ENCODE measurements around the gene TRIO. TPM values are rescaled to one million over a fixed set of nuclear protein-coding genes. Genes with fewer than 3 reads are reported as not detected.

The TRIO gene
- total RNA-seq, 1 experiment from 2014 or later, result 99.6 TPM

DNA sequence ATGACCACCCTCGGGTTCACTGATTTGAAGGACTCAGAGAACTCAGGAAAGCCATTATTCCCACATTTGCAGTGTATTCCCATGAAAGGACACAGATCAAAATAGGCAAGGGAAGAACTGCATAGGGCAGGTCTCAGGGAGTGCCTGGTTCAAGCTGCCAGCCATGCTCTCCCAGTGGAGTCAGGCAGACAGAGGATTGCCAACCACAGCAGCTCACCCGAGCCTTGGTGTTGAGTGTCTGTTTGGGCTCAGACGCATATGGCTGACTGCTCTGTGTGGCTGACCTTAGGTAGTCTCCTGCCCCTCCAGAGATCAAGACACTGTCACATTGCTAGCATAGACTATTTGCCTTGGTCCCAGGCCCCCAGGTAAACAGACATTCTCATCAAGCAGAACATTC is 322.6 kb downstream of the TRIO start:
- H3K4me1 ChIP-seq (replicated peaks), result peaks cover 19% of the 10 kb centered on the region
- no peak for DNase-seq (ENCODE audit: low read depth in 1 of 2, low spot score in 2 of 2)
- no peaks in the 10 kb centered on the region for H3K9me3 ChIP-seq (replicated peaks)
- peaks cover 96% of the 10 kb centered on the region for H3K36me3 ChIP-seq
- no peak overlapping the region for H3K4me3 ChIP-seq
- no peak overlapping the region for H3K27ac ChIP-seq
- H3K27me3 ChIP-seq (replicated peaks), result no peaks in the 10 kb centered on the region

DNA sequence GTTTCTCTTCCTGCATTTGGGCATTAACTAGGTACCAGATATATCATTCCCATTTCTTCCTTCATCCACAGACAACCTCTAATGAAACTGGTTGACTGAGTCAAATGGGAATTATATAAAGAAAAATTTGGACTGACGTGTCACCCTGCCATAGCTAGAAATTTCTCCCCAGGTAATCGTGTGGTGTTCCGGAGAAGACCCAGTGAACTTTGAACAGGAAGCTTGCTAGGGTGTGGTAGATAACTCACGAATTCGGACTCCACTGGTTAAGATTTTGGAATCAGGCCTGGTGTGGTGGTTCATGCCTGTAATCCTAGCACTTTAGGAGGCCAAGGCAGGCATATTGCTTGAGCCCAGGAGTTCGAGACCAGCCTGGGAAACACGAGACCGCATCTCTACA is 324.1 kb downstream of the TRIO start:
- H3K9me3 ChIP-seq (replicated peaks), result no peaks in the 10 kb centered on the region
- H3K4me3 ChIP-seq, result no peak overlapping the region
- H3K27me3 ChIP-seq (replicated peaks), result no peaks in the 10 kb centered on the region
- no peak for DNase-seq (ENCODE audit: low read depth in 1 of 2, low spot score in 2 of 2)
- H3K36me3 ChIP-seq, result peaks cover 96% of the 10 kb centered on the region
- peaks cover 19% of the 10 kb centered on the region for H3K4me1 ChIP-seq (replicated peaks)
- no peak overlapping the region for H3K27ac ChIP-seq

DNA sequence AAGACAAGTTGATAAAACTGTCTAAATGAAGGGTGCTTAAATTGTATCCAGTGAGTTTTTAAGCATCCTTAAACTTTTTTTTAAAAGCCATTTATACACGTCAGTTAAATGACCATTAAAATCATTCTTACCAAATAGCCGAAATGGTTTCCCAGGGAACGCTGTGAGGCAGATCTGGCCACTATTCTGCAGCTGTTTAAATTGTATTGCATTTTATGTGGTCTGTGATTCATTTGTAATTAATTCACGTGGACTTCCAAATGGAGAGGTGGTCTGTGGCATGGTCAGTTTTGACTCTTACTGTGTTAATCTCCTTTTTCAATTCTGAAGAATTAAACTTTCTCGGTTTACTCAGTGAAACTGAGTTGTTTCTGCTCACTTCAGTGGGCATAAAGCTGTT is 324.7 kb downstream of the TRIO start:
- DNase-seq (ENCODE audit: low read depth in 1 of 2, low spot score in 2 of 2), result no peak
- Histone ChIP-seq H3K4me1 (replicated peaks) (peaks cover 19% of the 10 kb centered on the region), H3K36me3 (peaks cover 96% of the 10 kb centered on the region), H3K27me3 (replicated peaks) (no peaks in the 10 kb centered on the region), H3K9me3 (replicated peaks) (no peaks in the 10 kb centered on the region), H3K4me3 (no peak overlapping the region), H3K27ac (no peak overlapping the region)

DNA sequence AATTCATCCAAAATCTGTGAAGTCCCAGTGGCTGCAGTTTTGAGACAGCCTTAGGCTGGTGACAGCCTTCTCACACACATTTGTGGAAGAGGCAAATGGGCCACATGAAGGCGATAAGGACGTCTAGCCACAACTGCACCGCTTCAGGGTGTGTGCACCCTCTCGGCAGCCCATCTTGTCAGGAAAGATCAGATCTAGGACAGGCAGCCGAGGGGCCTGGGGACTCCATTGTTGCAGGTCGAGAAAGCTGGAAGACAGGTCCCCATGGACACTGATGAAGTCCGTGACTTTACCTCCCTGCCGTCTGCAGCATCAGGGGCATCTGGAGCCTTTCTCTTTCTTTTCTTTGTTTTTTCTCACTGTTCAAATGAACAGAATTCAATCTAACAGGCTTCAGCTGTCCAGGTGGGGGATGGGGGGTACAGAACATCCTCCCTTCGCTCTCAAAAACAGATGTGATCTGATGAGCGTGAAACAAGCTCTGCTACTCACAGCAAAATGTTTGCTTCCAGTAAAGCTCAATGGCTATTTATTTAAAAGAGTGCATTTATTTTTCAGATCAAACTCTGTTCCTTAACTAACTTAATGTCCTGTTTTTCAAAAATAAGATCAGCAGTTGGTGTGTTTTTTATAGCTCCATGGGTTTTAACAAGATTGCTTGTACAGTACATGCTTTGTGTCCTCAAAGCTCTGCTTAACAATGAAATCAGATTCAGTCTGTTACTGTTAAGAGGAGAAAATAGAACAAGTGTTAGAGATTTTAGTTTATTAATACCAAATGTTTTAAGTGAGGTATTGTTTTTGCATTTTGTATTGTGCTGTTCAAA is 326.6 kb downstream of the TRIO start:
- no peaks in the 10 kb centered on the region for H3K9me3 ChIP-seq (replicated peaks)
- peaks cover 96% of the 10 kb centered on the region for H3K36me3 ChIP-seq
- no peaks in the 10 kb centered on the region for H3K27me3 ChIP-seq (replicated peaks)
- no peak overlapping the region for H3K4me3 ChIP-seq
- H3K4me1 ChIP-seq (replicated peaks), result peaks cover 8% of the 10 kb centered on the region
- no peak overlapping the region for H3K27ac ChIP-seq
- no peak for DNase-seq (ENCODE audit: low read depth in 1 of 2, low spot score in 2 of 2)

DNA sequence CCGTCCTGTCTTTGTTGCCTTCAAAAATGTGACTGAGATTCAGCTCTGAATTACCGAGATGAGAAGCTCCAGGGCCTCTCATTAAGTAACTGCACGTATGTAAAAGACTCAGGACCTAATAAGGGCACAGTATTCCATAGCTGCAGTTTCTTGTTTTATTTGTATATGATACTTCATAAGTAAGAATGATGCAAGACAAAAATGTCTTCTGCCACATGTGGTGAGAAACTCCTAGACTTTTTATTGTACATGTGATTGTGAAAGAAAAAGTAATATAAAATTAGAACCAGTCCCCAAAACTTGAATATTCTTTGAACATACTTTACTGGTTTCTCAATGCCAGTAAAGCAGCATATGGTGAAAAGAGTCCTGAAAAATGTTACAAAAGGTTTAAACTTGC is 328.4 kb downstream of the TRIO start:
- Histone ChIP-seq H3K4me1 (replicated peaks) (peaks cover 7% of the 10 kb centered on the region), H3K36me3 (peaks cover 96% of the 10 kb centered on the region), H3K27ac (no peak overlapping the region), H3K27me3 (replicated peaks) (no peaks in the 10 kb centered on the region), H3K9me3 (replicated peaks) (no peaks in the 10 kb centered on the region), H3K4me3 (no peak overlapping the region)
- DNase-seq (ENCODE audit: low read depth in 1 of 2, low spot score in 2 of 2), result no peak

DNA sequence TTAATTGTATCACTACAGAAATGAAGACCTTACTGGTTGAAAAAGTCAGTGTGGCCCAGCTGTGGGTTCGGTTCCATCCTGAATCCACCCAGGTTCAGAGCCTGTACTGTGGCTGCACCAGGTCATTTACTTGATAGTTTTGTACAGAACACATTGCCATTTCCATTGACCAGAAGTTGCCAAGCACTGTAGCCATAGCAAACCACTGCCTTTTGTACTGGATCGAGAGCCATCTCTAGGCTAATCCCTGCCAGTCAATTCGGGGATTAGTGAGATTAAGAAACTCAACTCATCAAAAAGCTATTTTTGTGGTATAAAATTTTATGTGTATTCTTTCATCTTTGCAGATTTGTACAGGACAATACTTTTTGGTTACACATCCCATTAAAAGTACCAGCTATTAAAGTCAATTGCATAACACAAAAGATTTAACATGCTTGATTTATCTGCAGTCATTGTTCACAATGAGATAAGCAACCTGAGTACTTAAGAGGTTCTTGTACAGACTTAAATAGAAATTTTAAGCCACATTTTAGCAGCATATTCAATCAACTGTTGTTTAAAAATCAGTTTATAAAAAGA is 329.9 kb downstream of the TRIO start:
- Histone ChIP-seq H3K4me3 (no peak overlapping the region), H3K27ac (no peak overlapping the region), H3K36me3 (peaks cover 94% of the 10 kb centered on the region), H3K4me1 (replicated peaks) (peaks cover 13% of the 10 kb centered on the region), H3K9me3 (replicated peaks) (no peaks in the 10 kb centered on the region), H3K27me3 (replicated peaks) (no peaks in the 10 kb centered on the region)
- DNase-seq (ENCODE audit: low read depth in 1 of 2, low spot score in 2 of 2), result no peak

DNA sequence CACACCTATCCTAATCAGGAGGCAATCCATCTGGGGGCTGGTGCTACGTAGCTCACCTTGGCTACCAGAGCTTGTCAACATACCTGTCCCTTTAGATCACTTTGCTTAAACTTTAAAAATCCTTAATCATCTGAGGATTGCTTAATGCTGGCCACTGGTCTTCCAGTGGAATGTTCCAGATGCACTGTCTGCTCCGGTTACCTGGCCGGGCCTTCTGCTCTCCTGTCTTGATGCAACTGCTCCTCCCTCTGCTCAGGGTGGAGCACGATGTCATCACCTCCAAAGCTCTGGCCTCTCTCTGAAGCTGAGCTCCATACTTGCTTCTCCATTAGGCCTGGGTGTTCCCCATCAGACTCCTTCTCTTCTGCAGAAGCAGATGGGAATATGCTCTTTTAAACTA is 331.9 kb downstream of the TRIO start:
- Histone ChIP-seq H3K9me3 (replicated peaks) (no peaks in the 10 kb centered on the region), H3K4me1 (replicated peaks) (peaks cover 13% of the 10 kb centered on the region), H3K27me3 (replicated peaks) (no peaks in the 10 kb centered on the region), H3K36me3 (peaks cover 93% of the 10 kb centered on the region), H3K27ac (no peak overlapping the region), H3K4me3 (no peak overlapping the region)
- no peak for DNase-seq (ENCODE audit: low read depth in 1 of 2, low spot score in 2 of 2)

DNA sequence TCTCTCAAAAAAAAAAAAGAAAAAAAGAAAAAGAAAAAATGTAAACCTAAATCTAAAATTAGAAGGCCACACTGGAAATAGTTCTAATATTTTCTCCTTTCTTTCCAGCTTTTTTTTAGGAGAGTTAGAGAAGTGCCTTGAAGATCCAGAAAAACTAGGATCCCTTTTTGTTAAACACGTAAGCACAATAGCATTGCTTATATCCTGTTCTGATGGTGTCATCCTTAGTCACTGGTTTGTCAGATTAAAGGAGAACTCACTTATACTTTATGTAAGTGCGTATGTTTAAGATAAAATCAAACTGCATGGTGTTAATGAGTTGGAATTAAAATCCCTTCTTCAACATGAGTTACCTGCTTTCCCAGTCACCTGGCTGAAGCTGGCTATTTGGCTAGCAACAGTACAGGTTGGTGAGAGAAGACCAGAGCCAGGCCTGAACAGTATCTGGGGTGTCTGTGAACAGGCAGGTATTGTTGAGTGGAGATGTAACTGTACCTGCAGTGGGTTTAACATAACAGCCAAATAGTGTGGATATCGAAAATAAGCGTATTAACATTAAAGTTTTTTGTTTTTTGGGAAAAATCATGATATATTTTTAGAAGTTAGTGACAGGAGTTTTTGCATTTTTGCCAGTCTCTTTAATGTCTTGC is 333.8 kb downstream of the TRIO start:
- peak overlapping the region; percentile 23; the same call in 1 of the 2 replicates for H3K27ac ChIP-seq
- H3K4me3 ChIP-seq, result no peak overlapping the region
- DNase-seq (ENCODE audit: low read depth in 1 of 2, low spot score in 2 of 2), result peak in 1 of 2 experiments; percentile 28
- peaks cover 93% of the 10 kb centered on the region for H3K36me3 ChIP-seq
- H3K9me3 ChIP-seq (replicated peaks), result no peaks in the 10 kb centered on the region
- H3K27me3 ChIP-seq (replicated peaks), result no peaks in the 10 kb centered on the region
- peaks cover 13% of the 10 kb centered on the region for H3K4me1 ChIP-seq (replicated peaks)

DNA sequence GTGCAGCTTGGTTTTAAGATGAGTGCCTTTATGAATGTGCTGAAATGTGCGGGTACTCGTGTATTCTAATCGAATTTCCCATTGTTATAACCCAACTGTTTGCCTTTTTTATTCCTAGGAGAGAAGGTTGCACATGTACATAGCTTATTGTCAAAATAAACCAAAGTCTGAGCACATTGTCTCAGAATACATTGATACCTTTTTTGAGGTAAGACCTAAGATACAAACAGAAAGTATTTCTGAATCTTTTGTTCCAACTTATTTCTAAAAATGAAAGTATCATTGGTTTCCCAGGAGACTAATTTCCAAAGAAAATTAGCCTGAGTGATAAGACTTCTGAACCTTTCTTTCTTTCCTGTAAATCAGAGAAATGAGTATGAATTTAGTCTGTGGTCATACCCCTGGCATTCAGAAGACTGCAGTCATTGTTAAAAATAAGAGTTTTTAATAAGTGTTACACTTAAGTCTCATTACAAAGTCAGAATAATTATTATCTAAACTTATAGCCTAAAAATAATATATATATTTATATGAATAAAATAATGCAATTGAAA is 336.1 kb downstream of the TRIO start:
- no peaks in the 10 kb centered on the region for H3K9me3 ChIP-seq (replicated peaks)
- H3K36me3 ChIP-seq, result peaks cover 91% of the 10 kb centered on the region
- peaks cover 13% of the 10 kb centered on the region for H3K4me1 ChIP-seq (replicated peaks)
- no peak overlapping the region for H3K4me3 ChIP-seq
- no peak overlapping the region for H3K27ac ChIP-seq
- H3K27me3 ChIP-seq (replicated peaks), result no peaks in the 10 kb centered on the region
- no peak for DNase-seq (ENCODE audit: low read depth in 1 of 2, low spot score in 2 of 2)

DNA sequence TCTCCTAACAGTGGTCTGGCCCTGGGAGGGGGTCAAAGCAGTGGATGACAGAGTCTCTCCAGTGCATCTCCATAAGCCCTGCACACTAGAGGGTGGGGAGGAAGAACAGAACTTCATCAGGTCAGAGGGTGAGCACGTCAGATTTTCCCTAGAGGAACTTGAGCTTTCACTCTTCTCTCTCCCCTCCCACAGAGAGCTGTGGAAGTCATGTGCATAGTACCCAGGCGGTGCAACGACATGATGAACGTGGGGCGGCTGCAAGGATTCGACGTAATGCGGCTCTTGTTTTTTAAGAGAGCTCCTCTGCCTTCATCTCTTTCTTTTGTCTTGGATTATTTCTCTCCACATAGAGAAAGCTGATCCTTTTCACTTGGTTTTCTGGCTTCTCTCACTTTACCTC is 338.2 kb downstream of the TRIO start:
- peaks cover 90% of the 10 kb centered on the region for H3K36me3 ChIP-seq

DNA sequence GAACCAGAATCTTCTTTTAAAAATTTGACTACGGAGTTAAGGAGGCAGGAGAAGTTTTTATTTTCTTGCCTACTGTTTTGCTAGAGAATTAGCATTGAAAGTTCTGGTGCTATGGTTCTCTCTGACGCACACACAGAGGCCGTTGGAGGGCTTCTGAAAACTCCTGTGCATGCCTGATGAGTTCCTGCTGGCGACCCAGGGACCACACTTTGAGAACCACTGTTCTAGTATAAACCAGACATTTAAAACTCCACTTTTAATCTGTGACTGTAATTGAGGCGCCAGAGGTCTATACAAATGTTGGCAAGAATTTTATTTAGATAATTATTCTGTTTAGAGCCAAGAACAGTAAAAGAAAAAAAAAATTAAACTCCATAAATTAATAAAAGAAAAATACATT is 338.9 kb downstream of the TRIO start:
- DNase-seq (ENCODE audit: low read depth in 1 of 2, low spot score in 2 of 2), result no peak
- Histone ChIP-seq H3K9me3 (replicated peaks) (no peaks in the 10 kb centered on the region), H3K36me3 (peaks cover 92% of the 10 kb centered on the region), H3K27me3 (replicated peaks) (no peaks in the 10 kb centered on the region), H3K27ac (no peak overlapping the region), H3K4me3 (no peak overlapping the region), H3K4me1 (replicated peaks) (peaks cover under 1% of the 10 kb centered on the region)

More for the DNA sequence above, 338.2 kb downstream of the TRIO start:
- Histone ChIP-seq H3K4me3 (no peak overlapping the region), H3K27me3 (replicated peaks) (no peaks in the 10 kb centered on the region), H3K4me1 (replicated peaks) (peaks cover 8% of the 10 kb centered on the region), H3K27ac (no peak overlapping the region), H3K9me3 (replicated peaks) (no peaks in the 10 kb centered on the region)
- DNase-seq (ENCODE audit: low read depth in 1 of 2, low spot score in 2 of 2), result no peak

DNA sequence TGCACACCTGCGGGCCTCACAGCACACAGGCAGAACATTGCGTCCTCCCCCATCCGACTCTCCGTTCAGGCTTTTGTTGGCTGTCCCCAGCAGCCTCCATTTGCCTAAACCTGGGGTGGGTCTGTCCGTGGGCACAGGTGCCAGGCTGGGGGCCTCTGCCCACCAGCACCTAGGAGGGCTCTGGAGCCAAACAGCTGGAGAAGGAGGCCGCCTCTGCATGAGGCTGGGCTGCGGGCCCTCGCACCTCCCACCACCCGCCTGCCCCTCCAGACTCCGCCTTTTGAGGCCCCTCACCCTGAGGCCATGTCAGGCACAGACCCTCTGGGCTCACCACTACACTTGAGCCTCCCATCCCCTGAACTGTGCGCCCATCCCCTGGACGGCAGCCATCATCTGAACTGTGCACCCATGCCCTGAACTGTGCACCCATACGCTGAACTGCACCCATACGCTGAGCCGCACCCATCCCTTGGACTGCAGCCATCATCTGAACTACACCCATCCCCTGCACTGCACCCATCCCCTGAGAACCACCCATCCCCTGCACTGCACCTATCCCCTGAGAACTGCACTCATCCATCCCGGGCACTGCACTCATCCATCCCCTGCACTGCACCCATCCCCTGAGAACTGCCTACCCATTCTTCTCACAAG is 340.5 kb downstream of the TRIO start:
- no peaks in the 10 kb centered on the region for H3K4me1 ChIP-seq (replicated peaks)
- peaks cover 86% of the 10 kb centered on the region for H3K36me3 ChIP-seq
- H3K27ac ChIP-seq, result no peak overlapping the region
- no peaks in the 10 kb centered on the region for H3K27me3 ChIP-seq (replicated peaks)
- no peak for DNase-seq (ENCODE audit: low read depth in 1 of 2, low spot score in 2 of 2)
- H3K4me3 ChIP-seq, result no peak overlapping the region
- no peaks in the 10 kb centered on the region for H3K9me3 ChIP-seq (replicated peaks)

DNA sequence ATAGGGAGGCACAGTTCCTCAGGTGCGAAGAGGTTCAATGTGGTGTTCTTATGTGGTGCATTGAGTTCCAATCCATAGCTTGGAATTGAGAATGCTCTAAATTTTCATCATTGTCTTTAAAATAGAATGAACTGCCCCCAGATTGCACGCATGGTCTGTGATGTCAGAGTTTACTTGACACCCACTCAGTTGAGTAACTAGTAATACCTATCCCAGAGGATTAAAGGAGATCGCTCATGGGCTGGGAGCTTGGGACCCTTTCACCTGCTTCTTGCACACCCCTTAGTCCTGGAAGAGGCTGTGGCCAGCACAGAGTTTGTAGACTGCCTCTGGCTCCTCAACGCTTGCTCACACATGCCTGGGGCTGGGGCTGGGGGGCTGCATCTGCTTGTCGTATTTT is 343.3 kb downstream of the TRIO start:
- Histone ChIP-seq H3K4me1 (replicated peaks) (peaks cover 13% of the 10 kb centered on the region), H3K27me3 (replicated peaks) (no peaks in the 10 kb centered on the region), H3K27ac (no peak overlapping the region), H3K9me3 (replicated peaks) (no peaks in the 10 kb centered on the region), H3K36me3 (peaks cover 89% of the 10 kb centered on the region), H3K4me3 (no peak overlapping the region)
- DNase-seq (ENCODE audit: low read depth in 1 of 2, low spot score in 2 of 2), result no peak
